Fibroblast of skin of back (primary cell): ENCODE measurements around the gene SRRM2.
"Not testable (repeated sequence)": the region's sequence is repeated elsewhere in the genome, so short reads cannot be mapped to it uniquely, and the experiment has no call there.

ENCODE experiments used
- DNase-seq: peaks from one replicate; pipeline ENCODE4 v3.0.0-alpha.2; 2013

SRRM2 gene

DNA sequence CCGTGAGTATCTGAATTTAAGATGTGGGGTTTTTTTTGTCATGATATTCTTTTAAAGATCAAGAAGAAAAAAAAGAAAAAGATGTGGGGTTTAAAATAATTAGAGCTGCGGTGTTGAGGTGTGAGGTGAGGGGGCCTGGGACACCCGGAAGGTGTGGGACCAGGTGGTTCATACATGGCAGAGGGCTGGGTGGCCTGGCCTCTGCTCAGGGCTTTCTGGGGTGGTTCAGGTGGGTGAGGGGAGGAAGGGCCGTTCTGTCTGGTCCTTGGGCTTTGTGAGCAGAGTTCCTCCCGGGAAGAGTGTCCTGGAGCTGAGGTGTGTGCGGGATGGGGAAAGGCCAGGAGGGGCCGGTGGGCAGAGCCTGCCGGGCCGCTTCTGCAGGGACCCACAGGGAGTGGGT lies 37.4 kb upstream of the SRRM2 start:
- no peak for DNase-seq

DNA sequence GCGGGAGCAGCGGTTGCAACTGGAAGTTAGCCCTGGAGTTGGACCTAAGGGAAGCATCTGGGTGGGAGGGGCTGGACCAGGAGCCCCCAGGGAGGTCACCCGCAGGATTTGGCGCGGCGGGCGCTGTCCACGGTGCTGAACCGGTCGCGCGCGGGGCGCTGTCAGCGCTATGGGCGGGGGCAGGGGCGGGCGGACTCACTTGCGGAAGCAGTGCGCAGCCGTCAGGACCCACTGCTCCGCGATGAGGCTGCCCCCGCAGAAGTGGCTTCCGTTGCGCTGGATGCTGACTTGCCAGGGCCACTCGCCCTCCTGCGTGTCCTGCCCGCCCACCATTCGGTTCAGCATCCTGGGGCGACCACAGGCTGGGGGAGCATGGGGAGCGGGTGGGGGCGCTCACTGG lies 36.9 kb upstream of the SRRM2 start:
- DNase-seq: peak; percentile 50

DNA sequence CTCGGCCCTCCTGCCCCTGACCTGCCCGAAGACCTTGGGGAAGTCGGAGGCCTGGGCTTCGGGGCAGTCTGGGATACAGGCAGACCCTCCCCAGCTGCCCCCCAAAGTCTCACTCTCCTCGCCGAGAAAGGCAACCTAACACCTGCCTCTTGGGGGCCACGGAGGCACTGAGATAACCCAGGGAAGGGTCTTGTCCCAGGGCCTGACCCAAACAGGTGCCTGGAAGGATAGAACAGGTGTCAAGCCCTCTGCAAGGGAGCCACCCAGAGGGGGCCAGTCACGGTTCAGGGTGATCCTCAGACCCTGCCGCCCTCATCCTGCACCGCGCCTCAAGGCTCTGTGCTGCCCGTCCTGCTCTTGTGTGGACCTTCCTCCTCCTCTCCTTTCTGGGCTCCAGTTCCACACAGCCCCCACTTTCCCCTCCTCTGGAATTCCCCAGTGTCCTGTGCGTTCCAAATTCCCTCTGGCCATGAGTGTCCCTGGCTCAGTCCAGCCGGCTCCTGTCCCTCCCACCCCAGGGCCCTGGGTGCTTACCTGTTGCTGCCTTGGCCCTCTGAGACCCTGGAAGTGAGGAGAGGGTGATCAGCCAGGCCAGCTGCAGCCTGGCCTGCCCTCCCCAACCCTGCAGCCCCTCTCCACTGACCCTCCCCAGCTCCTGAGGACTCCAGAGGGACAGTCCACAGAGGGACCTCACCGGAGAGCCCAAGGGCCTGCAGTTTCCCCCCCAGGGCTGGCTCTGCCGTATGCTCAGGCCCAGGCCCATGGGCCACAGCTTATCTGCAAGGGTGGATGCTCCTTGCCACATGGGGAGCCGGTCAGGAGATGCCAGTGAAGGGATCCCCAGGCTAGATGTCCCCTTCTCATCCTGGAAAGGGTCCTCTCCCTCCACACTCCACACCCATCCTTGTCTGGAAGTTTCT lies 36.2 kb upstream of the SRRM2 start:
- DNase-seq: no peak

- DNase-seq: no peak
Measured at GRCh38 chr16:2716948-2717347, 35.5 kb upstream of the SRRM2 start.

- no peak for DNase-seq
Measured at GRCh38 chr16:2717383-2718263, 34.8 kb upstream of the SRRM2 start.

DNA sequence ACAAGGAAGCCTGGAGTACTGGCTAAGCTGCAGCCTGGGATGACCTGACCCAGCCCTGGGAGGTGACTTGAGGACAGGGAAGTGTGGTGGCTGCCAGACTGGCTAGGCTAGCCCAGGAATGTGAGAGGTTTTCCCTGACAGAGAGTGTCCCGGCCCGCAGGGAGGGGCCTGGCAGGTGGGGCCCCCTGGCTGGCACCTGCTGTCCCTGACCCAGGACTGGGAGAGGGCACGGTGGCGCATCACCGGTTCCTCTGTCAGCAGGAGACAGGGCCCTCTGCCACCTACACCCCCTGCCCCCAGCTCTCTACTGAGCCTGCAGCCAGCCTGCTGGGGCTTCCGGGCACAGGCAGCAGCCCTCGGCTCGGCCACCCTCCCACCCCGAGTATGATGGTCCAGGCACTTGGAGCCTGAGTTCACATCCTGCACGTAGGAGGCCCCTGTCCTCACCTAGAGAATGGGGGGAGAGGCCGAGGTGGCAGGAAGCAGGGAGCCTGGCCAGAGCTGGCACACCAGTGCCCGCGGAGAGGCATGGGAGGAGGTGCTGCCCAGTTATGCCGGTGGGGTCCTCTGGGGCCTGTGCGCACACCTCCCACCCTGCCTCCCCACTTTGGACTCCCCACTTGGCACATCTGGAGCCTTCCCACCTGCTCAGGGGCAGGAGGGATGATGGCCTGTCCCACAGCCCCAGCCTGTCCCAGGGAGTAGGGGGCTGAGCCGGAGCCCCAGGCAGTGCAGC lies 32.9 kb upstream of the SRRM2 start:
- no peak for DNase-seq

GRCh38 chr16:2720064-2720457 lies 32.4 kb upstream of the SRRM2 start, which contains the start of gene PRSS27:
PRSS27 (minus strand) TSS chr16:2720224; CDS start chr16:2720160, 64 bp downstream.
- DNase-seq: no peak

DNA sequence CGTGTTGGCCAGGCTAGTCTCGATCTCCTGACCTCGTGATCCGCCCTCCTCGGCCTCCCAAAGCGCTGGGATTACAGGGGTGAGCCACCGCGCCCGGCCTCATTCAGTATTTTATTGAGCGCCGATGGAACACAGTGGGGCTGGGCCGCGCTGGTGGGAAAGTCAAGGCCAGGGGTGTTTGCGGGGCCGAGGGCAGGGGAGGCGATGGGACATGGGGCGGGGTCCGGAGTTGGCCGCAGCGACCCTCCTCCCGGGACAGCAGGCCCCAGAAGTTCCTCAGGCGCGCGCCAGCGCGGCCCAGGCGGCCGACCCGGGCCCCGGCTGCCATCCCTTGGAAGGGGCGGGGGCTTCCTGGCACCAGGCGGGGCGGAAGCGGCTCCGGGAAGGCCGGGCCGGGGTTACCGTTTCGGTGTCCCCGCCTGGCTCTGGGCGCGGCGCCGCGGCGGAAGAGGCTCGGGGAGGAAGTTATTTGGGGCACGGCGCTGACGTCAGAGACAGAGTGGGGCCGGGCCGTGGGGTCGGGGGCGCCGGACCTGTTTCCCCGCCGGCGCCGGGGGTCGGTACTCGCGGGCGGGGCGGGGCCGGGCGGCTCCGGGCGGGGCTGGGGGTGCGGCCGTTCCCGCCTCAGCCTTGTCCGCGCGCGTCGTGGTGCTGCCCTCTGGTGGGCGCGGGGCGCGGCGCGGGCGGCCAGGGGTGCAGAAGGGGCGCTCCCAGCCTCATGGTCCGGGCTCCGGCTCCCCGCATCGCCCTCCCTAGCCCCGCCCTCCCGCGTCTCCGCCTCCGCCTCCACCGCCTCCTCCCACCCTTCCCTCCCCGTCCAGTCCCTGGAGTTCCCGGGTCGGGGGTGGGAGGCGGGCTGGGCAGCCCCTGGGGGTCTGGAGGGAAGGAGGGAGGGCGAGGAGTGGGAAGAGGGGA lies 31.5 kb upstream of the SRRM2 start:
- peak; percentile 87 for DNase-seq

DNA sequence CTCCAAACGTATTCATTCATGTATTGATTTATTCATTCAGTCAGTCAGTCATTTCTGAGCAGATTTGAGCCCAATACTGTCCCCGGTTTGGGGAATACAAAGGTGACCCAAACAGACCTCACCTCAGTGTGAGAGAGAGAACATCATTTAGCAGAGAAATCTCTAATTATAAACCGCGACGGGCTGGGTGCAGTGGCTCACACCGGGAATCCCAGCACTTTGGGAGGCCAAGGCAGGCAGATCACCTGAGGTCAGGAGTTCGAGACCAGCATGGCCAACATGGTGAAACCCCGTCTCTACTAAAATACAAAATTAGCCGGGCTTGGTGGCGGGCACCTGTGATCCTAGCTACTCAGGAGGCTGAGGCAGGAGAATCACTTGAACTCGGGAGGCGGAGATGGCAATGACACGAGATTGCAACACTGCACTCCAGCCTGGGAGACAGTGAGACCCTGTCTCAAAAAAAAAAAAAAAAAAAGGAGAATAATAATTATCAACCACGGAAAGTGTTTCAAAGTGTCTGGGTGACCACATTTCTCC lies 30.7 kb upstream of the SRRM2 start:
- DNase-seq: not testable (repeated sequence)

GRCh38 chr16:2724088-2724676 lies 28.3 kb upstream of the SRRM2 start:
- no peak for DNase-seq

DNA sequence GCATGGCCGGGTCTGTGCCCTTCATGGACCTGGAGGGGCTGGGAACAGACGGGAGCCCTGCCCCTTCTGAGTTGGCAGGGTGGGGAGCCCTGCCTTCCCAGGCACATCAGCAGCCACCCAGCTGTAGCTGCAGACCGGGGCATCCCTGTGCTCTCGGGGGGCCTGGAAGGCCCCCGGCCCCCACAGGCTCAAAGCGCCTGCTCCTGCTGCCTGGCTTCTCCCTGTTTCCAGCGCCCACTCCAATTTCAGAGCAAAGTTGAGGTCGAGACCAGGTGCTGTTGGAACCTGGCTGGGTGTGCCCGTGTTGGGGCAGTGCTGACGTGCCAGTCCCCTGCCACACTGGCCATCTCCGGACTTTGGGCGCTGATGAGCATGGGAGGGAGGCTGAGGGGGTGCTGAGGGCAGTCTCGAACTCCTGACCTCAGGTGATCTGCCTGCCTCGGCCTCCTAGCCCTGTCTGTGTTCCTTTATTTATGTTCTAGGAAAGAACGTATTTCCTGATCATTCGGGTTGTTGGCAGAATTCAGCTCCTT lies 27.6 kb upstream of the SRRM2 start:
- DNase-seq: no peak

DNA sequence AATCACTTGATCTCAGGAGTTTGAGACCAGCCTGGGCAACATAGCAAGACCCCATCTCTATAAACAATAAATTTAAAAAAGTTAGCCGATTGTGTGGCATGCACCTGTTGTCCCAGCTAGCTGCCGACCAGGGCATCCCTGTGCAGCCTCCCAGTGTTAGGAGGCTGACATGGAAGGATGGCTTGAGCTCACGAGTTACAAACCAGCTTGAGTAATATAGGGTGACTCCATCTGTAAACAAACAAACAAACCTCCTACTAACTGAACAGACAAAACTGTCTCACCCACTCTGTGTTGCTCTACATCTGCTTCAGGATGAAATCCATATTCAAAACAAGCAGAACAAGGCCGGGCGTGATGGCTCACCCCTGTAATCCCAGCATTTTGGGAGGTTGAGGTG lies 25.5 kb upstream of the SRRM2 start:
- DNase-seq: no peak

- DNase-seq: no peak
Measured at GRCh38 chr16:2728034-2728433, 24.4 kb upstream of the SRRM2 start.

DNA sequence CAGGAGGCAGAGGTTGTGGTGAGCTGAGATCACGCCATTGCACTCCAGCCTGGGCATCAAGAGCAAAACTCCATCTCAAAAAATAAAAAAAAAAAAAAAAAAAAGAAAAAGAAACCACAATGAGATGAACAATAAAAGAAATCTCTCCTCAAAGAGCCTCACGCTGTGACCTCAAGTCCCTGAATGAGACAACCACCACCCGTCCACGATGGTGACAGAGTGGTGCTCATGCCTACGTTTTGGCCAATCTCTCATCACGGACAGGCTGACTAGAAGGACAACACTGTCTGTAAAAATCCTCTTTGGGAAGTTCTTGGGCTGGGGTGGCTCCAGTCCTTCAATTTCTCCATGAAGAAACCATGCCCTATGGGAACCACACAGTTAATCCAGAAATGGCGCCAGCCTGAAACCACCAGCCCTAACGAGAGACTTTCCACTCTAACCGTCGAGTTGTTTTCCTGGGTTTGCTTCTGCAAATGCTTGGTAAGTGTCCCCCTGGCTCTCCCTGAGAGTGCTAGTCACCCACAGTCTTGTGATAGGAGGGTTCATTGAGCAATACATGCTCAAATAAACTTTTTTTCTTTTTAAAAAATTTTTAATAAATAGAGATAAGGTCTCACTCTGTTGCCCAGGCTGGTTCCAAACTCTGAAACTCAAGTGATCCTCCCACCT lies 17.5 kb upstream of the SRRM2 start:
- no peak for DNase-seq

DNA sequence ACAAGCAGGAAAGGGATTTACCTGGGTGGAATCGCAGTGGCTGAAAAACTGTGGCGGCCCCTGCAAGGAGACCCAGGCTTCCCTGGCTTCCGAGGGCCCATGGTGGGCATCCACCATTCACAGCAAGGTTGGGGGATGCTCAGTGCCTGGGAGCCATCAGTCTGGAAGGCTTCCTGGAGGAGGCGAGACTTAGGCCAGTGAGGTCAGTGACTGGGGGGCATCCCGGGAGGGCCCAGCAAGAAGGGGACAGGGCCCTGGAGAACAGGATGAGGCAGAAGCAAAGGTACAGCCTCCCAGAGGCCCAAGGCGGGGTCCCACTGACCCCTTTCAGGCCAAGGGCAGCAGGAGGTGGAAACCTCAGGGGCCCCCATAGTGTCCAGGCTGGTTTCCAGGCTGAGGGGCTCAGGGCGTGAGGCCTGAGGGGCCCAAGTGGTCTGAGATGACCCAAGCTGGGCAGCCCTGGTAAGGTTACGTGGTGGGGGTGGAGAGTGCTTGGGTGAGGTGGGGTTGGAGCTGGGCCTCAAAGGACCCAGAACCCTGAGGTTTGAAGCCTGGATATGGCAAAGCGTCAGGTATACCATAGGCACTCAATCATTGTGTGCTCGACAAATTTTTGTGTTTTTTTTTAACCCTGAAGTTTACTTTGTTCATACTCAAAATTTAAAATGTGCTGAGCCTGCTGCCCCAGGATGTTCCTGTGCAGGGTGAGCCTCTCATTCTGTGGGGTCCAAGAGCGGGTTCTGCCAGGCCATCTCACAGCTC lies 15.8 kb upstream of the SRRM2 start:
- DNase-seq: no peak

GRCh38 chr16:2737238-2737605 lies 15.2 kb upstream of the SRRM2 start:
- DNase-seq: no peak

DNA sequence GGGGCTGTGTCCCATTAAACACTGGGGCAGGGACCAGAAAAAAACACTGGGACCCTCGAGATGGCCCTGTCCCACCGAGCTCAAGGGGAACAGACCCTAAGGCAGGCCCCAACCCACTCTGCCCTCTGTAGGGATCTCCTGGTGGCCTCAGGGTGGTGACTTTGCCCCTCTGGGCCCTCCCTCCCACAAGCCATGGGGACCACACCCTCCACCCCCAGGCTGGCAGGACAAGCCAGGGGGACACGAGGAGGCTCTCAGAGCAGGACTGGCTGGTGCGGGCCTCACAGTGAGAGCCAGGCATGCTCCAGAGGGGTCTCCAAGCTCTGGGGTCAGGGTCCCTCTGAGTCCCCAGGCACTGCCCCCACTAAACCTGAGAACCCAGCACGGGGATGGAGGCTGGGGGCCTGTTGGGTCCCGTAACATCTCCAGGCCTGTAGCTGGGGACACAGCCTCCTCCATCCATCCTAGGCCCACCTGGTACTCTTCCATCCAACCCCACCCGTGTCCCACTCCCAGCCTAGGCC lies 14.5 kb upstream of the SRRM2 start:
- no peak for DNase-seq

- no peak for DNase-seq
Measured at GRCh38 chr16:2738615-2739014, 13.8 kb upstream of the SRRM2 start.
